GM21576 (cell line): ENCODE measurements around the gene SLC1A5.

Source experiments
- ATAC-seq: cut with Tn5 transposase; IDR thresholded peaks from one replicate; pipeline ENCODE4 v1.9.1; 2021; ENCODE audit warnings: mild to moderate bottlenecking, moderate library complexity; ENCODE audit not compliant: unreplicated experiment

The SLC1A5 gene

GRCh38 chr19:46726551-46726950 is 61.8 kb downstream of the SLC1A5 start:
- no peak for ATAC-seq

GRCh38 chr19:46725859-46726393 is 62.5 kb downstream of the SLC1A5 start:
- ATAC-seq = no peak

- no peak for ATAC-seq
Measured at GRCh38 chr19:46725036-46725820, 63.2 kb downstream of the SLC1A5 start.
